GM23338 (cell line): Measurements from ENCODE around the gene CHRDL1. TPM values are rescaled to one million over a fixed set of nuclear protein-coding genes. Genes with fewer than 3 reads are reported as not detected.

Experiments used
- ATAC-seq: fragments of 200-7000 bp; cut with Tn5 transposase; 3 replicates; pipeline ENCODE4 v1.9.1; 2020
- DNase-seq: peaks from one replicate; pipeline ENCODE4 v3.0.0-alpha.2; 2015; ENCODE audit warnings: low spot score
- H2AFZ ChIP-seq: fragments of 200-600 bp; sonication (generic); 2 replicates; pipeline ENCODE4 v1.8.0; 2016; ENCODE audit warnings: antibody characterized with exemption, mild to moderate bottlenecking, moderate library complexity
- H3F3A ChIP-seq: fragments of 200-600 bp; sonication (generic); replicated peaks from 2 replicates; pipeline ENCODE4 v1.8.0; 2017; ENCODE audit warnings: antibody characterized with exemption, mixed run types, low read depth
- H3K27ac ChIP-seq: fragments of 200-600 bp; sonication (generic); 2 replicates; pipeline ENCODE4 v1.6.1; 2016; ENCODE audit warnings: low read depth
- H3K27me3 ChIP-seq: fragments of 200-600 bp; sonication (generic); 2 replicates; pipeline ENCODE4 v1.8.0; 2016; ENCODE audit warnings: mild to moderate bottlenecking, mixed run types, moderate library complexity; ENCODE audit not compliant: insufficient read depth
- H3K36me3 ChIP-seq: fragments of 200-600 bp; sonication (generic); 2 replicates; pipeline ENCODE4 v1.8.0; 2016; ENCODE audit warnings: mild to moderate bottlenecking; ENCODE audit not compliant: insufficient read depth
- H3K4me1 ChIP-seq: fragments of 200-600 bp; sonication (generic); 2 replicates; pipeline ENCODE4 v1.8.0; 2016; ENCODE audit warnings: mild to moderate bottlenecking, moderate library complexity; ENCODE audit not compliant: insufficient read depth
- H3K4me2 ChIP-seq: fragments of 200-600 bp; sonication (generic); 2 replicates; pipeline ENCODE4 v1.7.1; 2017; ENCODE audit warnings: mixed run types
- H3K4me3 ChIP-seq: fragments of 200-600 bp; sonication (generic); 2 replicates; pipeline ENCODE4 v1.6.1; 2016; ENCODE audit warnings: mixed run types
- H3K79me2 ChIP-seq: fragments of 200-600 bp; sonication (generic); replicated peaks from 2 replicates; pipeline ENCODE4 v1.8.0; 2017; ENCODE audit warnings: mild to moderate bottlenecking; ENCODE audit not compliant: insufficient read depth
- H3K9me2 ChIP-seq: fragments of 200-600 bp; sonication (generic); 2 replicates; pipeline ENCODE4 v1.8.0; 2017; ENCODE audit not compliant: insufficient read depth
- H4K20me1 ChIP-seq: fragments of 200-600 bp; sonication (generic); replicated peaks from 2 replicates; pipeline ENCODE4 v1.8.0; 2017; ENCODE audit warnings: mild to moderate bottlenecking; ENCODE audit not compliant: insufficient read depth
- H3K27ac Mint-ChIP-seq: 2 replicates; pipeline ENCODE4 v1.8.0; 2020; ENCODE audit warnings: inconsistent platforms, mild to moderate bottlenecking, moderate library complexity, mixed read lengths
- H3K27me3 Mint-ChIP-seq: 3 replicates; pipeline ENCODE4 v1.8.0; 2022; ENCODE audit warnings: low read depth, mild to moderate bottlenecking, moderate library complexity, mixed read lengths, inconsistent platforms; ENCODE audit not compliant: insufficient read depth, poor library complexity
- H3K36me3 Mint-ChIP-seq: 3 replicates; pipeline ENCODE4 v1.8.0; 2021; ENCODE audit warnings: low read depth, mild to moderate bottlenecking, inconsistent platforms, moderate library complexity, mixed read lengths
- H3K4me1 Mint-ChIP-seq: 3 replicates; pipeline ENCODE4 v1.8.0; 2020; ENCODE audit warnings: mild to moderate bottlenecking, inconsistent platforms, mixed read lengths
- H3K4me3 Mint-ChIP-seq: 3 replicates; pipeline ENCODE4 v1.8.0; 2021; ENCODE audit warnings: moderate library complexity, mild to moderate bottlenecking, inconsistent platforms, mixed read lengths
- H3K9me3 Mint-ChIP-seq: 3 replicates; pipeline ENCODE4 v1.8.0; 2020; ENCODE audit warnings: moderate library complexity, mild to moderate bottlenecking, inconsistent platforms, mixed read lengths
- JUNB ChIP-seq: IDR thresholded peaks from one replicate; pipeline ENCODE4 v1.6.1; 2016; ENCODE audit warnings: antibody characterized with exemption; ENCODE audit not compliant: unreplicated experiment
- NANOG ChIP-seq: IDR thresholded peaks from 2 replicates; pipeline ENCODE4 v1.6.1; 2016; ENCODE audit warnings: antibody characterized with exemption, borderline replicate concordance
- POLR2AphosphoS5 ChIP-seq: IDR thresholded peaks from 2 replicates; pipeline ENCODE4 v1.6.1; 2016; ENCODE audit warnings: antibody characterized with exemption, low read depth
- STAT1 ChIP-seq: IDR thresholded peaks from one replicate; pipeline ENCODE4 v1.6.1; 2016; ENCODE audit warnings: antibody characterized with exemption; ENCODE audit not compliant: unreplicated experiment
- ZNF114 ChIP-seq: fragments of 250-450 bp; sonication (Bioruptor Pico); IDR thresholded peaks from 2 replicates; pipeline ENCODE4 v1.5.0; 2020; ENCODE audit warnings: mild to moderate bottlenecking, moderate library complexity
- ZNF331 ChIP-seq: fragments of 250-450 bp; sonication (Bioruptor Pico); IDR thresholded peaks from 2 replicates; pipeline ENCODE4 v1.5.0; 2020; ENCODE audit warnings: low read depth, mild to moderate bottlenecking, moderate library complexity
- polyA plus RNA-seq: library from polyadenylated mRNA; unstranded; fragments of >200 nt; fragmentation: Nextera tagmentation; extraction: Ambion mirVana; gene quantifications from 2 replicates; pipeline ENCODE4 v1.2.1, GENCODE V29; 2016
- total RNA-seq: library from RNA; depleted of rRNA; stranded (reverse); fragments of >200 nt; shearing (Covaris generic); gene quantifications from 2 replicates; pipeline ENCODE4 v1.2.3, GENCODE V29; 2014
- TF ChIP-seq, protein P1 (sequence below), 2 experiments: fragments of 200-600 bp in 1 of 2; sonication (generic) in 1 of 2; conservative IDR thresholded peaks; 2 replicates each; pipeline versions ENCODE4 v1.5.1 to v1.6.1; 2016 to 2017; ENCODE audit warnings: antibody characterized with exemption in 2 of 2, low read depth in 2 of 2, mild to moderate bottlenecking in 2 of 2, moderate library complexity in 1 of 2
- TF ChIP-seq, protein P2 (sequence below): IDR thresholded peaks from 2 replicates; pipeline ENCODE4 v1.6.1; 2016; ENCODE audit warnings: antibody characterized with exemption
- TF ChIP-seq, protein P3 (sequence below): fragments of 250-450 bp; sonication (Bioruptor Pico); IDR thresholded peaks from 2 replicates; pipeline ENCODE4 v1.5.0; 2020; ENCODE audit warnings: mild to moderate bottlenecking, moderate library complexity

Gene CHRDL1
- total and polyA plus RNA-seq, 2 experiments from 2014 or later, result 3.6 to 9.8 TPM

GRCh38 chrX:110692866-110693265 lies 102.8 kb downstream of the CHRDL1 start:
- no peak overlapping the region for H3K4me3 ChIP-seq
- no peaks in the 10 kb centered on the region for H3K4me1 ChIP-seq
- H3K27me3 ChIP-seq, result no peaks in the 10 kb centered on the region
- Mint-ChIP-seq H3K4me3 (no peak overlapping the region), H3K9me3 (no peaks in the 10 kb centered on the region), H3K27me3 (no peaks in the 10 kb centered on the region), H3K36me3 (no peaks in the 10 kb centered on the region), H3K4me1 (no peaks in the 10 kb centered on the region), H3K27ac (no peak overlapping the region)
- no peaks in the 10 kb centered on the region for H4K20me1 ChIP-seq
- no peak overlapping the region for H3K27ac ChIP-seq
- TF ChIP-seq NANOG (no peak), STAT1 (no peak), ZNF331 (CRISPR knock-in tag) (no peak), JUNB (no peak), POLR2AphosphoS5 (no peak), ZNF114 (CRISPR knock-in tag) (no peak)
- TF ChIP-seq, protein P1, sequence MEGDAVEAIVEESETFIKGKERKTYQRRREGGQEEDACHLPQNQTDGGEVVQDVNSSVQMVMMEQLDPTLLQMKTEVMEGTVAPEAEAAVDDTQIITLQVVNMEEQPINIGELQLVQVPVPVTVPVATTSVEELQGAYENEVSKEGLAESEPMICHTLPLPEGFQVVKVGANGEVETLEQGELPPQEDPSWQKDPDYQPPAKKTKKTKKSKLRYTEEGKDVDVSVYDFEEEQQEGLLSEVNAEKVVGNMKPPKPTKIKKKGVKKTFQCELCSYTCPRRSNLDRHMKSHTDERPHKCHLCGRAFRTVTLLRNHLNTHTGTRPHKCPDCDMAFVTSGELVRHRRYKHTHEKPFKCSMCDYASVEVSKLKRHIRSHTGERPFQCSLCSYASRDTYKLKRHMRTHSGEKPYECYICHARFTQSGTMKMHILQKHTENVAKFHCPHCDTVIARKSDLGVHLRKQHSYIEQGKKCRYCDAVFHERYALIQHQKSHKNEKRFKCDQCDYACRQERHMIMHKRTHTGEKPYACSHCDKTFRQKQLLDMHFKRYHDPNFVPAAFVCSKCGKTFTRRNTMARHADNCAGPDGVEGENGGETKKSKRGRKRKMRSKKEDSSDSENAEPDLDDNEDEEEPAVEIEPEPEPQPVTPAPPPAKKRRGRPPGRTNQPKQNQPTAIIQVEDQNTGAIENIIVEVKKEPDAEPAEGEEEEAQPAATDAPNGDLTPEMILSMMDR (conservative IDR thresholded peaks at IDR 0.05; ENCODE audit: low read depth in 2 of 2), result no peak
- TF ChIP-seq, protein P2, sequence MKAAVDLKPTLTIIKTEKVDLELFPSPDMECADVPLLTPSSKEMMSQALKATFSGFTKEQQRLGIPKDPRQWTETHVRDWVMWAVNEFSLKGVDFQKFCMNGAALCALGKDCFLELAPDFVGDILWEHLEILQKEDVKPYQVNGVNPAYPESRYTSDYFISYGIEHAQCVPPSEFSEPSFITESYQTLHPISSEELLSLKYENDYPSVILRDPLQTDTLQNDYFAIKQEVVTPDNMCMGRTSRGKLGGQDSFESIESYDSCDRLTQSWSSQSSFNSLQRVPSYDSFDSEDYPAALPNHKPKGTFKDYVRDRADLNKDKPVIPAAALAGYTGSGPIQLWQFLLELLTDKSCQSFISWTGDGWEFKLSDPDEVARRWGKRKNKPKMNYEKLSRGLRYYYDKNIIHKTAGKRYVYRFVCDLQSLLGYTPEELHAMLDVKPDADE, result no peak
- TF ChIP-seq, protein P3, sequence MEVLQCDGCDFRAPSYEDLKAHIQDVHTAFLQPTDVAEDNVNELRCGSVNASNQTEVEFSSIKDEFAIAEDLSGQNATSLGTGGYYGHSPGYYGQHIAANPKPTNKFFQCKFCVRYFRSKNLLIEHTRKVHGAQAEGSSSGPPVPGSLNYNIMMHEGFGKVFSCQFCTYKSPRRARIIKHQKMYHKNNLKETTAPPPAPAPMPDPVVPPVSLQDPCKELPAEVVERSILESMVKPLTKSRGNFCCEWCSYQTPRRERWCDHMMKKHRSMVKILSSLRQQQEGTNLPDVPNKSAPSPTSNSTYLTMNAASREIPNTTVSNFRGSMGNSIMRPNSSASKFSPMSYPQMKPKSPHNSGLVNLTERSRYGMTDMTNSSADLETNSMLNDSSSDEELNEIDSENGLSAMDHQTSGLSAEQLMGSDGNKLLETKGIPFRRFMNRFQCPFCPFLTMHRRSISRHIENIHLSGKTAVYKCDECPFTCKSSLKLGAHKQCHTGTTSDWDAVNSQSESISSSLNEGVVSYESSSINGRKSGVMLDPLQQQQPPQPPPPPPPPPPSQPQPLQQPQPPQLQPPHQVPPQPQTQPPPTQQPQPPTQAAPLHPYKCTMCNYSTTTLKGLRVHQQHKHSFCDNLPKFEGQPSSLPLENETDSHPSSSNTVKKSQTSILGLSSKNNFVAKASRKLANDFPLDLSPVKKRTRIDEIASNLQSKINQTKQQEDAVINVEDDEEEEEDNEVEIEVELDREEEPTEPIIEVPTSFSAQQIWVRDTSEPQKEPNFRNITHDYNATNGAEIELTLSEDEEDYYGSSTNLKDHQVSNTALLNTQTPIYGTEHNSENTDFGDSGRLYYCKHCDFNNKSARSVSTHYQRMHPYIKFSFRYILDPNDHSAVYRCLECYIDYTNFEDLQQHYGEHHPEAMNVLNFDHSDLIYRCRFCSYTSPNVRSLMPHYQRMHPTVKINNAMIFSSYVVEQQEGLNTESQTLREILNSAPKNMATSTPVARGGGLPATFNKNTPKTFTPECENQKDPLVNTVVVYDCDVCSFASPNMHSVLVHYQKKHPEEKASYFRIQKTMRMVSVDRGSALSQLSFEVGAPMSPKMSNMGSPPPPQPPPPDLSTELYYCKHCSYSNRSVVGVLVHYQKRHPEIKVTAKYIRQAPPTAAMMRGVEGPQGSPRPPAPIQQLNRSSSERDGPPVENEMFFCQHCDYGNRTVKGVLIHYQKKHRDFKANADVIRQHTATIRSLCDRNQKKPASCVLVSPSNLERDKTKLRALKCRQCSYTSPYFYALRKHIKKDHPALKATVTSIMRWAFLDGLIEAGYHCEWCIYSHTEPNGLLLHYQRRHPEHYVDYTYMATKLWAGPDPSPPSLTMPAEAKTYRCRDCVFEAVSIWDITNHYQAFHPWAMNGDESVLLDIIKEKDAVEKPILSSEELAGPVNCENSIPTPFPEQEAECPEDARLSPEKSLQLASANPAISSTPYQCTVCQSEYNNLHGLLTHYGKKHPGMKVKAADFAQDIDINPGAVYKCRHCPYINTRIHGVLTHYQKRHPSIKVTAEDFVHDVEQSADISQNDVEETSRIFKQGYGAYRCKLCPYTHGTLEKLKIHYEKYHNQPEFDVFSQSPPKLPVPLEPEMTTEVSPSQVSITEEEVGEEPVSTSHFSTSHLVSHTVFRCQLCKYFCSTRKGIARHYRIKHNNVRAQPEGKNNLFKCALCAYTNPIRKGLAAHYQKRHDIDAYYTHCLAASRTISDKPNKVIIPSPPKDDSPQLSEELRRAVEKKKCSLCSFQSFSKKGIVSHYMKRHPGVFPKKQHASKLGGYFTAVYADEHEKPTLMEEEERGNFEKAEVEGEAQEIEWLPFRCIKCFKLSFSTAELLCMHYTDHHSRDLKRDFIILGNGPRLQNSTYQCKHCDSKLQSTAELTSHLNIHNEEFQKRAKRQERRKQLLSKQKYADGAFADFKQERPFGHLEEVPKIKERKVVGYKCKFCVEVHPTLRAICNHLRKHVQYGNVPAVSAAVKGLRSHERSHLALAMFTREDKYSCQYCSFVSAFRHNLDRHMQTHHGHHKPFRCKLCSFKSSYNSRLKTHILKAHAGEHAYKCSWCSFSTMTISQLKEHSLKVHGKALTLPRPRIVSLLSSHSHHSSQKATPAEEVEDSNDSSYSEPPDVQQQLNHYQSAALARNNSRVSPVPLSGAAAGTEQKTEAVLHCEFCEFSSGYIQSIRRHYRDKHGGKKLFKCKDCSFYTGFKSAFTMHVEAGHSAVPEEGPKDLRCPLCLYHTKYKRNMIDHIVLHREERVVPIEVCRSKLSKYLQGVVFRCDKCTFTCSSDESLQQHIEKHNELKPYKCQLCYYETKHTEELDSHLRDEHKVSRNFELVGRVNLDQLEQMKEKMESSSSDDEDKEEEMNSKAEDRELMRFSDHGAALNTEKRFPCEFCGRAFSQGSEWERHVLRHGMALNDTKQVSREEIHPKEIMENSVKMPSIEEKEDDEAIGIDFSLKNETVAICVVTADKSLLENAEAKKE (CRISPR knock-in tag), result no peak
- H3K79me2 ChIP-seq, result no peaks in the 10 kb centered on the region
- ATAC-seq, result no peak
- no peaks in the 10 kb centered on the region for H3K9me2 ChIP-seq
- H2AFZ ChIP-seq, result no peak overlapping the region
- DNase-seq, result no peak
- H3K36me3 ChIP-seq, result no peaks in the 10 kb centered on the region
- no peak overlapping the region for H3K4me2 ChIP-seq
- H3F3A ChIP-seq, result no peaks in the 10 kb centered on the region
